ENCODE results near the gene OTOF.

Gene OTOF

GRCh38 chr2:26495705-26496297, 17.9 kb upstream of the OTOF start:
- DNase-seq = no peak

DNA sequence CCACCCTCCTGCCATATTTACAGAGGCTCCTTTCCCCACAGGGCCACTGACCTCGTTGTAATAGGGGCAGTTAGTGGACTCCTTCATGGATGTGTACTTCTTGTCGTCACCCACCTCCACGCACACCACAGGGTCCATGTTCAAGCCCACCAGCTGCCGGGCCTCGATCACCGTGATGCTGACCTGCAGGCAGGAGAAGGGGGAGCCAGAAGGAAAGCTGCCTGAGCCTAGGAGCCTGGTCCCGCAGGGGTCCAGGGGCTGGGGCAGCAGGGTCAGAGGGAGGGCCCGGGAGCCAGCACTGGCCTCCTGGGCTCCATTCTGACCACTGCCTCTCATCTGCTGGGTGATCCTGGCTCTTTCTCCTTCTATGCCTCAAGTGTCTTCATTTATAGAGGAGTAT, 17.0 kb upstream of the OTOF start:
- DNase-seq = no peak

DNA sequence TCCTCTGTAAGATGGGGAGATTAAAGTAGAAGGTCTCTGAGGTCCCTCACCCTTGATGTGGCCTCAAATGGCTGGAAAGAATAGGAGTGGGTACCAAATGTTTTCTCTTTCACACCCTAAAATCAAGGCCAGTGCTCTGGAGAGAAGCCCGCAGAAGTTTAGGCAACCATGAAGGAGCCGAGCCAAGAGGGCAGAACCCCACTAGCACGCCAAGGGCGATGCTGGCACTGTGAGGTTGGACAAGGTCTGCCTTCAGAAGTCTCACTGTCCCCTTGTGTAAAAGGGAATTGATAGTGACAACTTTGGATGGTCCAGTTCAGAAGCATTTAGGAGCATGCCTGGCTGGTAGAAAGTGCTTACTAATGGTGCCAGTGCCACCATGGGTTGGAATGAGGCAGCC, 16.3 kb upstream of the OTOF start:
- DNase-seq = no peak

DNA sequence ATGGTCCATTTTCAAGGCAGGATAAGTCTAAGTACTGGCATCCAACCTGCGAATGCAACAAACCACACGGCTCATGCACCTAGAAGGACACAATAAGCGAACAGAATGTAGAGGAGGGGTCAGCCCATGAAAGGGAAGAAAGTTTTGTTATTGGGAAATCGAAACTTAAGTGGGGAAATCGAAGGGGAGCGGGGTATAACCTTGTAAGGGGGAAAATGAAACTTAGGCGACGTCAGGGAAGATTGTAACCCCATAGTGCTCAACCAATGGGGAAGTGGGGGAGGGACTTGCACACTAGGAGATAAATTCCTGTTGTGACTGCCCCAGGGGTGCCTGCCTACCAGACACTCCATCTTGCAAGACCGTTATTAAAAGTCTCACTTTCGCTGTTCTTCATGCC, 15.6 kb upstream of the OTOF start:
- DNase-seq = no peak

DNA sequence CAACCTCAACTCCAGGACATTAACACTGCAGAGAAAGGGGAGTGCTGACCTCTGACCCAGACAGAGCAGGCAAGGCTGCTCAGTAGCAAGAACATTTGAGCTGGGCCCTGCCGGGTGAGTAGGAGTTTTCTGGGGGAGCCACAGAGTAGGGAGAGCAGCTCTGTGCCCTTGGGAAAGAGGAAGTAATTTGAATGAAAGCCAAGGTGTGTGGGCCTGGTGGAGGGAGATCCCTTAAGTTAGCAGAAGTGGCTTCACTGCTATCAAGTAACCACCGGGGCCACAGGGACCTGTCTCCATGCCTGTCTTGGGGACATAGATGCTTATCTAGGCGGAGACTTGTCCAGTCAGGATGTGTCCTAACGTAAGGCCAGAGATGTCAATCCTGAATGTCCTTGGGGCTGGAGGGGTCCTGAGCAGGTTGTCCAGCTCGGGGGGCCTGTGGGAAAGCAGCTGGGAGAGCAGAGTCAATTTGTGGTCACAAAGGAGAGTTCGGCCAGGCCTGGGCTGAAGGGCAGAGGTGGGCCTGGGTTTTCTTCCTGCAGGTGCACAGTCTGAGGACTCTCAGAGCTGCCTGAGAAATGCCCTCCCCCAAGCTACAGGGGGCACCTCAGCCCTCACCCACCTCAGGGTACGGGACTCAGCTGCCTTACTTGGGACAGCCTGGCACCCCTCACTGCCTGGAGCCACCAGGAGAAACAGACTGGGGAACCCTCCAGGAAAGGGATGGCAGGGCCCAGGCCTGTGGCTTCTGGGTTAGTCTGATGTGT, 15.0 kb upstream of the OTOF start:
- DNase-seq = no peak

DNA sequence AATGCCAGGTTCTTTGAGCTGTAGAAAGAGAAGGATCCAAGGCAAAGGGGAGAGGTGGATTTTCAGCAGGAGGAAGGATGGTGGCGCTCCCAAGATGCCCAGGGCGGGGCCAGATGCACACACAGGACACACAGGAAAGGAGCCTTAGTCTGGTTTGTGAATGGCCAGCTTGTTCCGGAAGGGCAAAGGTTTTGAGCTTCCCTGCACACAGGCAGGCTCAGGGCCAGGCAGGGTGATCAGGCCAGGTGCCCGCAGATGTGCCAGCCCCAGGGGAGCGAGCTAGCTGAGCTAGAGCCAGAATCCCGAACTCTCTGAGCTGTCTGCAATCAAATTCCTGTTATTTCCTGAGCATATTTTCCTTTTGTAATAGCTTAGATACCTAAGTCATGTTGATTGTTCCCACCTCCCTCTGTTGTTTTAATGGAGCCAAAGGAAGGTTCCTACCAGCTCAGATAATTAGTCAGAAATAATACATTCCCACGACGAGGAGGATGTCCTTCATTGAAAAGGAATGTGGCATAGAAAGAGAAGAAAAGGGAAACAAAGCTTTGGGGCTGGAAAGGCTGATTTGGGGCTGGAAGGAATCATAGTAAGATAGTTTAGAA, 13.7 kb upstream of the OTOF start:
- no peak for DNase-seq

DNA sequence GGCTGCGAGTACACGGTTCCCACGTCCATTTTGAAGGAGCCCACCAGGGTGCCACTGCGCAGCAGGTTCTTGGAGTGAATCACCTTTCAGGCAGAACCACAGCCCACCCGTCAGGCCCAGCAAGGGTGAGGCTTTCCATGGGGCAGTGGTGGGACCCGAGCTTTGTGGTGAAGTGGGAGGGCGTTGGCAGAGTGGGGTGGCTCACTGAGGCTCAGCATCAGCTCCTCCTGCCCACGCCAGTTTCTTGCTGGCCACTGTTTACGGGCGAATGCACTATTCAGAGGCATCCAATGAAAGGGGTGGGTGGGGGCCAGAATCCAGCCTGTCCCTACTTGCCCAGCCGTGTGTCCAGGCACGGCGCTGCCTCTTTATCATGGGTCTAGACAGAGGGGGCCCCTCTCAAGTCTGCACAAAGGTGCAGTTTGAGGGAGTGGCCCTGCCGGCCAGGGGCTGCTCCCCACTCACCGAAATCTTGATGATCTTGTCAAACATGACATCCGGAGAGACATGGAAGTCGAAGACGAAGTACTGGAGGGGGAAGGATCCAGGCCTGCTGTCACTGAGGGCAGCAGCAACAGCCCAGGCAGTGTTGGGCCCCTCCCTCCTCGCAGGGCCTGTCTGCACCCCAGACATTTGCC, 11.4 kb upstream of the OTOF start:
- DNase-seq = no peak

DNA sequence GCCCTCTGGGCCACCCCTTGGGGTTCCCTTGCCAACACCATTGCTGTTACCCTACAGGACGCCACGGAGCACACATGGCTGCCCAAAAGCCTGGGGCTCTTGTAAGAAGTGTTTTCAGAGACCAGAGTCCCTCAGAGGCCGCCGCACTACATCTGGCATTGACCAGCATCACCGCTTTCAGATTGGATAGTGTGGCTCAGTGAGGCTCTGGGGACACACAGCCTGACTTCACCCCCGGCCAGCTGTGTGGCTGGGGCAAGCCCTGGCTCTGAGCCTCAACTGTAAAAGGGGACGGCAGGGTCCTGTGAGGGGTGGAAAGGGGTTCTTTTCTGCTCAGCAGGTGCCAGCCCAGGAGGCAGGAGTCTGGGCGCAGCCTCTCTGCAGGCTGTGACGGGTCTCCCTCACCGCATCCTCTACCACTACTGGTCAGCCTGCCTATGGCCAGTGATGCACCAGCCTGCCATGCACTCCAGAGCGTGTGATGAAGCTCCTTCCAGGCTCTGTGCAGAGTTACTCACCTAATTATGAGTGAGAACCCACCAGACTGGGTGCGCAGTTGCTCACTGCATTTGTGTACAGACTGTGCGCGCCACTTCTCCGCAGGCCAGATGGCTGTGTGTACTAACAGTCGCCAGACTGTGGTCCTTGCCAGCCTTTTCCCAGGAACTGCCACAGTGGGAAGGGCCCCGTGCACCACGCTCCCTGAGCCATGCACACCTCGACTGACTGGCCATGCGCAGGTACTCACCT, 10.7 kb upstream of the OTOF start:
- no peak for DNase-seq

GRCh38 chr2:26487192-26487591, 9.3 kb upstream of the OTOF start:
- DNase-seq = no peak

DNA sequence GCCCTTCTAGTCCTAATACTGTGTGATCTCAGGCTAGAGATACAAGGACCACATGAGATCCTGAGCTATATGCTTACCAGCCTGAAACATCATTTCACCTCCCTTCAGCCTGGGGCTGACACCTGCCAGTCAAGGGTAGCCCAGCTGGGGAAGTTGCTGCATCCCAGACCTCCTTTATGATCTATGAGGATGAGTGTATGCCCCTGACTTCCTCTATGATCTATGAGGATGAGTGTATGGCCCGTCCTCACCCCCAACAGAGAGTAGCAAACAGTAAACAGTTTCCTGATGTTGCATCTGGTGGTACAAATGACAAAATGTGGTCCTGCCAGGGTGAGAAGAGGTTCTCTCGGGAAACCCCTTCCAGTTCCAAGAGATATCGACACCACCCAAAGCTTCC, 8.9 kb upstream of the OTOF start:
- no peak for DNase-seq

GRCh38 chr2:26485725-26486418, 7.9 kb upstream of the OTOF start:
- DNase-seq = no peak

- no peak for DNase-seq
Observed at GRCh38 chr2:26485099-26485498, 7.2 kb upstream of the OTOF start.

GRCh38 chr2:26484579-26484978, 6.7 kb upstream of the OTOF start:
- DNase-seq = no peak

- no peak for DNase-seq
Observed at GRCh38 chr2:26483957-26484565, 6.1 kb upstream of the OTOF start.

- no peak for DNase-seq
Observed at GRCh38 chr2:26483516-26483915, 5.6 kb upstream of the OTOF start.

DNA sequence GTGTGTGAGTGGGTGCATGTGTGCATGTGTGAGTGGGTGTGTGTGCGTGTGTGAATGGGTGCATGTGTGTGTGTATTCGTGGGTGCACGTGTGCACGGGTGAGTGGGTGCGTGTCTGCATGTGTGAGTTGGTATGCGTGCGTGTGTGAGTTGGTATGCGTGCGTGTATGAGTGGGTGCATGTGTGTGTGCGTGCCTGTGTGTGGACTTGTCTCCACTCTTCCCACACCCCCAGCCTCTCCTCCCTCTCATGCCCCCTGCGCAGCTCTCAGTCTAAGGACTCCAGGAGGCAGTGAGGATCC, 5.1 kb upstream of the OTOF start:
- DNase-seq = no peak

DNA sequence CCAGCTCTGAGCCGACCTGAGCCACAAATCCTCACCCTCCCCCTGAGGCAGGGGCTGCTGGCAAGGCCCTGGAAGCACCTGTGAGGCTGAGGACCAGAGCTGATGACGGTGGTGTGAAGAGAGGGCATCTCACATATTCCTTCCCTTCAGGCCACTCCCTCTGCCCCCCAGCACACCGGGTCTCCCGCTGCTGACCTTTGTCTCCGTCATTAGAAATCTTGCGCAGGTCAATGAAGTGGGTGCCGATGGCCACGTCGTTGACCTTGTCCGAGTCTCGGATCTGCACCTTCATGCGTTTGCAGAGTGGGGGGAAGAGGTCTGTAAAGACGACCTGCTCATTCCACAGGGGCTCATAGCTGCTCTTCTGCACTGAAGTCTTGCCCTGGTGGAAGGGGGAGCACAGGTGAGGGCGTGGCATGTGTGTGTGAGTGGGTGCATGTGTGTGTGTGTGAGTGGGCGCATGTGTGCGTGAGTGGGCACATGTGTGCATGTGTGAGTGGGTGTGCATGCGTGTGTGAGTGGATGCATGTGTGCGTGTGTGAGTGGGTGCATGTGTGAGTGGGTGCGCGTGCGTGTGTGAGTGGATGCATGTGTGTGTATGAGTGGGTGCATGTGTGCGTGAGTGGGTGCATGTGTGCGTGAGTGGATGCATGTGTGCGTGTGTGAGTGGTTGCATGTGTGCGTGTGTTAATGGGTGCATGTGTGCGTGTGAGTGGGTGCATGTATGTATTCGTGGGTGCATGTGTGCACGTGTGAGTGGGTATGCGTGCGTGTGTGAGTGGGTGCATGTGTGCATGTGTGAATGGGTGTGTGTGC, 4.5 kb upstream of the OTOF start:
- no peak for DNase-seq

DNA sequence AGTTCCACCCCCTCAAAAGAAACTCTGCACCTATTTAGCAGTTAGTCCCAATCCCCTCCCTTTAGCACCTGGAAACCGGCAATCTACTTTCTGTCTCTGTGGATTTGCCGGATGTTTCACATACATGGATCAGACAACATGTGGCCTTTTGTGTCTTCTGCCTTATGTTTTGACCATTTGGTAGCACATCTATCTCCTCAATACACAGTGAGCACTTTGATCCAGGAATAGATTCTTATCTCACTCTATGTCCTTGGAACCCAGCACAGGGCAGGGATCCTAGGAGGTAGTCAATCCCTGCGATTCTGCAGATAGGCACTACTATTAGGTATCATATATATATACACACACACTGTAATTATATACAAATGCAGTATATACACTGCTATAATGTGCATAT, 3.8 kb upstream of the OTOF start:
- DNase-seq = no peak

GRCh38 chr2:26480566-26481423, 2.9 kb upstream of the OTOF start:
- no peak for DNase-seq

GRCh38 chr2:26479789-26480565, 2.1 kb upstream of the OTOF start:
- DNase-seq = no peak
